GM19467 (cell line): ENCODE results near the gene RALGPS1.

Experiments used
- ATAC-seq: cut with Tn5 transposase; IDR thresholded peaks from one replicate; pipeline ENCODE4 v1.9.1; 2021; ENCODE audit warnings: mild to moderate bottlenecking, moderate library complexity; ENCODE audit not compliant: unreplicated experiment

RALGPS1 gene

GRCh38 chr9:126953041-126953809 is 38.6 kb downstream of the RALGPS1 start:
- ATAC-seq, result no peak

DNA sequence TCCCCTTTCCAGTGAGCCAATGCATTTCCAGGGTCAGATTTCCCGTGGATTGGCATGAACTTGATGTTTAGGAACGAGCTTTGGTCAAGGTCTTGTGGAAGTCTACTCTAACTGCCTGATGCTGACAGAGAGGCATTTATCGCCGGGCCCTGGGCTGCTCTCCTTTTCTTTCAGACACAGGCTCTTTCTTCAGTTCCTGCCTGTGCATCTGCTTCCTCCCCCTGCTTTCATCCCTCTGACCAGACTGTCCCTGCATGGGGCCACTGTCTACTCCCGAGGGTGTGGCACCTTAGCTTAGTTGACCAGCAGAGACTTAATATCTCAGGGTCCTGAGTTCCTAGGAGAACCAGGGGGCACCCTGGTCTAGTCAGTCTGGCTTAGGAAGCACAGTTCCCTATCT is 41.2 kb downstream of the RALGPS1 start:
- ATAC-seq, result no peak

DNA sequence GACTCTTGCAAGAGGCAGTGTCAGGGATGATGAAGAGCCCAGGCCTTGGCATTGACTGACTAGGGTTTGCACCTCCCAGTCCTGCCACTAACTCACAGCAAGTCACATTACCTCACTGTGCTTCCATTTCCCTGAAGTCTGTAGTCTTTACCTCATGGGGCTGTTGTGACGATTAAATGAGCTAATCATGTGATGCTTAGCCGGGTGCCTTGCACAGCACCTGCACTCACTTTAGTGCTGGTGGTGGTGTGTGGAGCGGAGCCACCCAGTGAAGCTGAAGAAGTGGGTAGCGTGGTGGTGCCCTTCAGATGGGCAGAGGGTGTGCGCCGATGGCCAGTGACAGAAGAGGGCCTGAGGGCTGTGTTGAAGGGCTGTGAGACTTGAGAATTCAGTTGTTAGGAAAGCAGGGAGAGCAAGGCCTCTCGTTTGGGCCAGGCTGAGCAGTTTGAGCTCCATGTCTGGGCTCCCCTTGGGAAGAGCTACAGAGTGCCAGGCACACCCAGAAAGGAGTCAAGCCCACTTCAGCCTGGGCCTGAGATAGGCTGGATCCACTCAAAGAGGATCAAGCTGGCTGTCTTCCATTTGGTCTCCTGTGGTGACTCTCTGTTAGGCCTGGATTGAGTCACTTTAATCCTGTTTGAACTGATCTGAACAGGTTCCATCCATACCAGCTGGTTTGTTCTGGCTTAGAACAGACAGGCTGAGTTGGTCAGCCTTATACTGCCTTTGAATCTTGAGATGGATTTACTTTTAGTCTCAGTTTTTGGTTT is 42.5 kb downstream of the RALGPS1 start:
- no peak for ATAC-seq

GRCh38 chr9:126957687-126958053 is 43.1 kb downstream of the RALGPS1 start:
- no peak for ATAC-seq

- no peak for ATAC-seq
These were observed 44.8 kb downstream of the RALGPS1 start for GRCh38 chr9:126959336-126959735.

GRCh38 chr9:126959917-126960316 is 45.3 kb downstream of the RALGPS1 start:
- ATAC-seq, result no peak

DNA sequence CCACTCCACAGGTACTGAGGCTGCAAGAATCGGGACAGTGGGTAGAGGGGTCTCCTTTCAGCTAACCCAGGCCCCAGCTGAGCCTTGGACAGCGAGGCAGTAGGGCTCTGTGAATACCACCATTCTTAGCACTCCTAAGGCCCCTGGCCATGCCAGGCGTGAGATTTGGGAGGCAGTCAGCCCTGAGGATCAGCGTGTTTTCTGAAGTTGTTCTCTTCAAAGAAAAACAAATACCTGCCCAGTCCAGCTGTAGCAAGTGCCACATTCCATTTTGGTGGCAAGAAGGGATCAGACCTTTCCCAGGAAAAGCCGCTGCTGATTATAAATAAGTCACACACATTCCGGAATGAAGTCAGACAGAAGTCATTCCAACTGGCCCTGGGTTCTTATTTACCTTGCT is 47.8 kb downstream of the RALGPS1 start:
- no peak for ATAC-seq

GRCh38 chr9:126965077-126965476 is 50.5 kb downstream of the RALGPS1 start:
- ATAC-seq, result no peak

- no peak for ATAC-seq
These were observed 51.2 kb downstream of the RALGPS1 start for GRCh38 chr9:126965541-126966428.

DNA sequence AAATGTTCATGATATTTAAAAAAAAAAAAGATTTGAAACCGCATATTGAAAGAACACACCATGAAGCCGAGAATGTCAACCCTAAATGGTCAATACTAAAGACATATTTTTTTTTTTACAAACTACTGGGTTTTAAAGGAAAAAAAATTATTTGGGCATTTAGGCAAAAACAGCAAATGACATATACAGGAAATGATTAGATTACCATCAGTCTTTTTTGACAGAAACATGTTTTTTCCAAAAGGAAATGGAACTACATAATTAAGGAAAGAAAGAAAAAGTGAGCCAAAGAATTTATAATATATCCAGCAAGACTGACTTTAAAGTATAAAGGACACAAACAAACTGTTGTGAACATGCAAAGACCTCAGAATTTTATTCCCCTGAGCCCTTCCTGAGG is 56.7 kb downstream of the RALGPS1 start:
- no peak for ATAC-seq

- no peak for ATAC-seq
These were observed 59.3 kb downstream of the RALGPS1 start for GRCh38 chr9:126973651-126974529.

DNA sequence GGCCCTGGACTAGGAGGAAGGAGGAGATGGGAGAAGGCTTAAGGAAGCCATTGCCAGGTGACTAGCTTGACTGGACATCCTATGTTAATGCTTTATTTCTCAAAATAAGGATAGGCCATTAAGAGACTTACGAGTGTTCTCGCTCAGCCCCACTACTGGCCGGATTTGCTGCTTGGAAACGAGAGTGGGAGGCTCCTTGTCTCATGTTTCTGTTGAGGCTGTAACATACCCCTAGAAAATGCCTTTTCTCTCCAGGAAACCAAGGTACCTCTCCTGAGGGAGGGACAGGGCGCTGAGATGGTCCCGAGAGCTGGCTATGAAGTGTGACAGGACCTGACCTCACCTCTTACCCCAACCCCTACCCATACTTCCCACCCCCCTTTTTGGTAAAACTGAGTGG is 60.0 kb downstream of the RALGPS1 start:
- ATAC-seq, result no peak

DNA sequence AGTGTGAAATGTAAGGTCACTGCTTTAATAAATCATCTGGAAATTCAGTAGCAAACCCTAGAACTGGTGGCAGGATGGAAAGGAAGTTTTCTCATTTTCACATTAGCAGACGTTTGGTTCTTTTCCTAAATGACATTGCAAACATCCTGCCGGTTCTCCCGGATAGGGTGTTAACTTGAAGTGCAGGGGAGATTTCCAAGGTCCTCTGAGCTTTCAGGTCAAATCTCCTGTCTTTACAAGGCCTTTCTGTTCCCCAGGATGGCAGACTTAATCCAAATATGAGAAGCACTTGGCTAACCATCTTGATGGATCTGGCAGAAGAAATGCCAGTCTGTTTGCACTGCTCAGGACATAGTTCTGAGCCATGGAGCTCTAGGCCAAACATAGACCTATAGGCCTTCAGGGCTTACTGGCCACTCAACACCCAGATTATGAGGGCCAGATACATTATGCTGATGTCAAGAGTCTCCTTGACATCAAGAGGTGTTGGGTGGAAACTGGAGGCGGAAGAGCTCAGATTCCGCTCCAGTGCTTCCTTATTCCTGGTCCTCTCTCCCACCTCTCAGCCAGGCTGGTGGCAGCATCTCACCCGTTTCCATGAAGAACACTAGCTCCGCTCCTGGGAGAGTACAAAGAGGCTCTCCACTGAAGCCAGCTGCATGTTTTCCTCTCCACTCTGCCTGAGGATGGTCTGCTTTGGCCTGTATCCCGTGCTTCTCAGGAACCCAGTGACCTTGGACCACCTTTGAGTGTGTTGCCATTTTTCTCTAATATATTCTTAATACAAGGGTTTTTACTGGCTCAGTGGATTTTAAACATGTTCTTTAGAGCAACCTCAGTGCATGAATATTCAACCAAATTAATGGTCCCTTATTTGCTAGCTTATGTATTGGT is 61.0 kb downstream of the RALGPS1 start:
- no peak for ATAC-seq

DNA sequence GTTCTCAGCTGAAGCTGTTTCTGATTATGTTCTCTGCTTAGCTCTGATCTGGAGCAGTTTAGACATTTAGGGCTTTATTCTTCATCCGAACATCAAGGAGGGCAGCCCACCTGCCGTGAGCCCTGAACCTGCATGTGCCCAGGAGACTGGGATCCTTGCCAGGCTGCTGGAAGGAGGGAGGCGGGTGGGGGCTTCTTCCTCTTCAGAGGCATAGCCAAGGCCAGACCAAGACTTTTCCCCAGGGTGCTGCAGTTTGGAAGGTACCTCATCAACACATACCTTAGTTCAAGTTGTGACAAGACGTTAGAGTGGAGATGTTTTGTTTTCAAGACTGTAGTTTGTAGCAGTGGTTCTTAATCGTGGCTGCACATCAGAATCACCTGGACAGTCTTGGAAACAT is 64.9 kb downstream of the RALGPS1 start:
- ATAC-seq, result no peak

GRCh38 chr9:126980231-126980630 is 65.6 kb downstream of the RALGPS1 start:
- no peak for ATAC-seq

DNA sequence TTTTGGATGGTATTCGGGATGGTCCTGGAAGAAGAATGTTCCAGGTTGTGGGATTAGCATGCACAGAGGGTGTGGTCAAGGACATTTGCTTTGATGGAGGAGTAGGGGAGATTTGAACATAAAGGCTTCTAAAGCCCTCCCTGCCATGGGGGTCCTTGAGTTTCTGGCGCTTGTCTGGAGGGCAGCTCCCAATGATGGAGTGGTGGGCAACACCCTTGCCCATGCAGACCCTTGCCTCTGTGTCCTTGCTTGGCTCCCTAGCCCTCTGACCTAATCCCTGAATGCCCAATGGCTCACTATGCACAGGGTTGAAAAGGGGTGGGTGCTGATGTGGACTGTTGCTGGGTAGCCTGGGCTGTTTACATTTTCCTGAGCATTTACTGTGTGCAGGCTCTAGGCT is 66.6 kb downstream of the RALGPS1 start:
- no peak for ATAC-seq

DNA sequence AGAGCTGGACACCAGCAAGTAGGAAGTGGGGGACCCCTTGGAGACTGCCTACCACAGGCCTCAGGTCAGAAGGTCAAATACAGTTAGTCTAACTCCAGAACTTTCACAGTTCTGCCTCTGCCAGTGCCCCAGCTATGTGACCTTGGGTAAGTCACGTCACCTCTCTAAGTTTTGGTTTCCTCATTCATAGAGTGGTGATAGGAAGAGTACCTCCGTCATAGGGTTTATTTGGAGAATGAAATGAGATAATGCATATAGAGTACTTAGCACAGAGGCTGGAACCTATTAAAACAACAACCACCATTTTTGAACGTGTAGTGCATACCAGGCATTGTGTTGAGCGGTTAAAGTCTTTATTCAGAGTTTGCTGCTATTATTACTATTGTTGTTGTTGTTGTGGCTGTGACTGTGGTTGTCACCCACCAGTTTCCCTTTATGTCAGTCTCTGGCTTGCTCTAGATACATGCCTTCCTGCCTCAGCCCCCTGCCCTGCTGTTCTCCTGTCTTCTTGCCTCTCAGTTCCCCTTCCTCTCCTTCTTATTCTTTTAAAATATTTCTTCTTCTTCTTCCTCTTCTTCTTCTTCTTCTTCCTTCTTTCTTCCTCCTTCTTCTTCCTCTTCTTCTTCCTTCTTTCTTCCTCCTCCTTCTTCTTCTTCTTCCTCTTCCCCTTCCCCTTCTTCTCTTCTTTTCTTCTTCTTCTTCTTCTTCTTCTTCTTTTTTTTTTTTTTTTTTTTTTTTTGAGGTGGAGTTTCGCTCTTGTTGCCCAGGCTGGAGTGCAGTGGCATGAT is 67.8 kb downstream of the RALGPS1 start:
- ATAC-seq, result no peak

DNA sequence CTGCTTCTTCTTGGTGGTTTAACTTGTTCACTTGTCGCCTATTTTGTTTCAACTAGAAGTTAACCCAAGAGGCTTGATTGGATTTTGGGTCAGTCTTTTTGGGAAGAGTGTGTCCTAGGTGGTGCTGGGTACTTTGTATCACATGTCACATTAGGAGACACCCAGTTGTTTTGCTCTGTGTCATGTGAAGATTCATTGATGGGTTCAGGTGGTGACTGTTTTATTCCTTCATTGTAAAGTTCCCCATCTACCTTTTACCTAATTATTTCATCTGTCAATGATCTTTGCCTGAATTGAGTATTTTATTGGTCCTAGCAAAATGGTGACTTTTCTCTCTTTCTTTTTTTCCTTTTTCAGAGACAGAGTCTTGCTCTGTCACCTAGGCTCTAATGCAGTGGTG is 69.2 kb downstream of the RALGPS1 start:
- no peak for ATAC-seq

DNA sequence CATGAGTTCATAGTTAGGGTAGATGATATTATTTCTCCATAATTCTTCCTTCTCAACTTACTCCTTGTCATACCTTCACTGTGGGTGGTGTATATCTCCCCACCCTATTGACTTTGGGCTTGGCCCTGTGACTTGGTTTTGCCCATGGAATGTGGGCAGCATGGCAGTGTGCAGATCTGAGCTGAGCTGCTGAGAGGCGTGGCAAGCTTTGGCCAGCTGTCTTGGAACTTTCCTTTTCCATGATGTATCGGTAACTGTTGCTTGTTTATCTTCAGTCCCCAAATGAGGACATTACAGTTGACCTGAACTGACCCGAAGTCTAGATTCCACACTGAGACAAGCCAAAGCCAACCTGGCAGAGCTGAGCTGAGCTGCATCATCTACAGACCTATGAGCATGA is 70.4 kb downstream of the RALGPS1 start:
- no peak for ATAC-seq
